ENCODE measurements around the gene STK11.

STK11 gene

DNA sequence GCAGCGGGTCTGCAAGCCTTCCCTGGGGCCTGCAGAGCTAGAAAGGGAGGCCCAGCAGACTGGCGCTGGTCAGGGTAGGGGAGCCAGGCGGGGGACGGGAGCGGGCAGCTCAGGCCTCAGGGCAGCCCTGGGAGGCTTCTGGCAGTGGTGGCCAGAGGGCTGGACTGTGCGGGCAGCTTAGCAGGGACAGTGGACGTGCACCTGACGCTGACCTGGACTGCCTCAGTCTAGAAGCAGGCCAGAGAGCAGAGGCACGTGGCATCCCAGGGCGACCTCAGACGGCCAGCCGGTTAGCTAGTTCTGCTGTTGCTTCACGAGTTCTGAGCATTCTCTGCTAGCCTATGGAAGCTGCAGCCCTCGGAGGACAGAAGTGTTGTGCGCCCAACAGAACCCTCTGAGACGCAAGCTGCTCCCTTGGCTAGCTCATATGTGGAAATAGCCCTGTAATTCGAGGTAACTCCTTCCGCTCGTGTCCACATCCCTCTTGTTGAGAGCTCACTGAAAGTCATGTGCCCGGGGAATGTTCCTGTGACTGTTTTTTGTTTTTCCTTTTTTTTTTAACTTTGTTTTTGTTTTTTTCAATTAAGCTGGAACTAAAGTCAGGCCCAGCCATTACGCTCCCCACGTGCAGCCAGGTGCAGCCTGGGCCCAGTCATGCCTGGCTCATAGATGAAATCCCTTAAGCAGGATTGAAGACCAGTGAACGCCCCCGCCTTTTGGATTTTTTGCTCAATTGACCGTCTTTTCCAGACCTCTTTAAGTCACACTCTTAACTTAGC lies 67.9 kb downstream of the STK11 start:
- DNase-seq (ENCODE audit: low read depth) = peak; percentile 46
- H3K4me3 ChIP-seq (ENCODE audit: control insufficient read depth, low read depth, low read length) = no peak overlapping the region
- TF ChIP-seq, protein P1, sequence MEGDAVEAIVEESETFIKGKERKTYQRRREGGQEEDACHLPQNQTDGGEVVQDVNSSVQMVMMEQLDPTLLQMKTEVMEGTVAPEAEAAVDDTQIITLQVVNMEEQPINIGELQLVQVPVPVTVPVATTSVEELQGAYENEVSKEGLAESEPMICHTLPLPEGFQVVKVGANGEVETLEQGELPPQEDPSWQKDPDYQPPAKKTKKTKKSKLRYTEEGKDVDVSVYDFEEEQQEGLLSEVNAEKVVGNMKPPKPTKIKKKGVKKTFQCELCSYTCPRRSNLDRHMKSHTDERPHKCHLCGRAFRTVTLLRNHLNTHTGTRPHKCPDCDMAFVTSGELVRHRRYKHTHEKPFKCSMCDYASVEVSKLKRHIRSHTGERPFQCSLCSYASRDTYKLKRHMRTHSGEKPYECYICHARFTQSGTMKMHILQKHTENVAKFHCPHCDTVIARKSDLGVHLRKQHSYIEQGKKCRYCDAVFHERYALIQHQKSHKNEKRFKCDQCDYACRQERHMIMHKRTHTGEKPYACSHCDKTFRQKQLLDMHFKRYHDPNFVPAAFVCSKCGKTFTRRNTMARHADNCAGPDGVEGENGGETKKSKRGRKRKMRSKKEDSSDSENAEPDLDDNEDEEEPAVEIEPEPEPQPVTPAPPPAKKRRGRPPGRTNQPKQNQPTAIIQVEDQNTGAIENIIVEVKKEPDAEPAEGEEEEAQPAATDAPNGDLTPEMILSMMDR (conservative IDR thresholded peaks at IDR 0.05; ENCODE audit: control insufficient read depth, insufficient read depth, low read depth, low read length) = no peak

DNA sequence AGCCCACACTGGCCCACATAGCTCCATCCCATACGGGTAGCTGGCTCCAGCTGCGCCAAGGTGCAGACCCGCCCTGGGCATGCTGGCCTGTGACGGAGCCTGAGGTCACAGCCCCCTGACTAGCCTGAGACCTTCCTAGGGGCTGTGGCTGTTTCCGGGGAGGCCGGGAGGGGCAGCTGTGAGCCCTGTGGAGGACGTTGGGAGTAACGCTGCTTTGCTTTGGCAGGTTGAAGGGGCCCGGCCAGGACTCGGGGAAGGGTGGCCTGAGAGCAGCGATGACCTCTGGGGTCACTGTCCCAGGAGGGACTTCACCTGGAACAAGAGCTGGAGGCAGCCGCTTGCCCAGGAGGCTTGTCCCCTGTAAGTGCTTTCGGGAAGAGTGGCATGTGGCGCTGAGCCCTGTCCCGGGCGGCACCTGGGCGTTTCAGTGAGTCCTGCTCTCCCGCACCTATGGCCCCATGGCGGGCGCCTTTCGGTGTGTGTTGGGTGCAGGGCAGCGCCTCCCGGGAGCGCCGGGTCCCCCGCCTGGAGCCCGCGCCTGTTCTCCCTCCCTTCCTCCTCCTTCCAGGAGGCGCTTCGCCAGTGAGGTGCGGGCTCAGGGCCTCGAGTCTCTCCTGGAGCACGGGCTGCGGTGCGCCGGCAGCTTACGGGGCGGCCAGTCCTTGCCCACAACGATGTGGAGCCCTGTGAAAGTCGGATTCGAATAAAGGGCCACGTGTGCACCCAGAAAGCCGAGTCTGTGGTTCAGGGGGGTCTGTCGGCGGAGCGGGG lies 68.7 kb downstream of the STK11 start:
- peak overlapping the region; percentile 25 for H3K4me3 ChIP-seq (ENCODE audit: control insufficient read depth, low read depth, low read length)
- TF ChIP-seq, protein P1 (conservative IDR thresholded peaks at IDR 0.05; ENCODE audit: control insufficient read depth, insufficient read depth, low read depth, low read length) = no peak
- DNase-seq (ENCODE audit: low read depth) = no peak

DNA sequence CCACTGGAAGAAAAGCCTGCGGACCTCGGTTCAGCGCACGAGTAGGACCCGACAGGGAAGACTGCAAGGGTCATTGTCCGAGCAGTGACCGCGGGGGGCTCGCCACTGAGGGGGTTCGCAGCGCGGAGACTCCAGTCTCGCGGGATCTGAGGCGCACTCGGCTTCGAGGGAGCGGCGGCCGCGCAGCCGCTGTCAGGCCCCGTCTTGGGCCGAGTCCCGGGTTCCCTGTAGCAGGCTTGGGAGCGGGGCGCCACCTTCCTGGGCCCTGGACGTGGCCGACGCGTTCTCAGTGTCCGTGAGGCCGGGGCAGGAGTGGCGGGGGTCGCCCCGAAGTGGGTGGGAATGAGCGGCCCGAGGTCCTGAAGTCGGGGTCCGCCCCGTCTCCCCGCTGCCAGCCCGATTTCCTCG lies 69.3 kb downstream of the STK11 start:
- no peak for DNase-seq (ENCODE audit: low read depth)
- TF ChIP-seq, protein P1 (conservative IDR thresholded peaks at IDR 0.05; ENCODE audit: control insufficient read depth, insufficient read depth, low read depth, low read length) = no peak
- H3K4me3 ChIP-seq (ENCODE audit: control insufficient read depth, low read depth, low read length) = peak overlapping the region; percentile 25

DNA sequence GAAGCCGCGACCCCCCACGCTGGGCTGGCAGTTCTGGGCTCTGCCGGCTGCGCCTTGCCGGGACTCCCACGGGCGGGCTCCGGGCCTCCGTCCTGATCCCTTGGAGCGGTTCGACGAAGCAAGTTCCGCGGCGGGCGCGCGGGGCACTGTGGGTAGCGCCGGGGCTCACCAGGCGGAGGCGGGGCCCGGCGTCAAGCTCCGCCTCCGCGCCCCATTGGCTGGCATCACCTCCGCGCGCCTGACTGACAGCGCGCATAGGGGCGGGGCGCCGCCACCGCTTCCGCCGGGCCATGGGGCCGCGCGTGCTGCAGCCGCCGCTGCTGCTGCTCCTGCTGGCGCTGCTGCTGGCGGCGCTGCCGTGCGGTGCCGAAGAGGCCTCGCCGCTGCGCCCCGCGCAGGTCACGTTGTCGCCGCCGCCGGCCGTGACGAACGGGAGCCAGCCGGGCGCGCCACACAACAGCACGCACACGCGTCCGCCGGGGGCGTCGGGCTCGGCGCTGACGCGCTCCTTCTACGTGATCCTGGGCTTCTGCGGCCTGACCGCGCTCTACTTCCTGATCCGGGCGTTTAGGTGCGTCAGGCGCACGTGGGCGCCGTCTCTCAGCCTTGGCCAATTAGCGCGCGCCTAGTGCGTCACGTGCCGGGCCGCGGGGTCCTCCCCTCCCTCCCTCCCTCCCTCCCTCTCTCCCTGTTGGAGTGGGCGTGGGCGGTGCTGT lies 69.8 kb downstream of the STK11 start, which contains the start of gene FAM174C:
Gene FAM174C (plus strand): TSS at position 271 of the 716 bp plus-strand sequence. CDS start 20 bp downstream, at position 291.
- peak within 1 kb of the TSS; percentile 60 for H3K4me3 ChIP-seq (ENCODE audit: control insufficient read depth, low read depth, low read length)
- DNase-seq (ENCODE audit: low read depth) = peak; percentile 97
- TF ChIP-seq, protein P1 (conservative IDR thresholded peaks at IDR 0.05; ENCODE audit: control insufficient read depth, insufficient read depth, low read depth, low read length) = no peak

DNA sequence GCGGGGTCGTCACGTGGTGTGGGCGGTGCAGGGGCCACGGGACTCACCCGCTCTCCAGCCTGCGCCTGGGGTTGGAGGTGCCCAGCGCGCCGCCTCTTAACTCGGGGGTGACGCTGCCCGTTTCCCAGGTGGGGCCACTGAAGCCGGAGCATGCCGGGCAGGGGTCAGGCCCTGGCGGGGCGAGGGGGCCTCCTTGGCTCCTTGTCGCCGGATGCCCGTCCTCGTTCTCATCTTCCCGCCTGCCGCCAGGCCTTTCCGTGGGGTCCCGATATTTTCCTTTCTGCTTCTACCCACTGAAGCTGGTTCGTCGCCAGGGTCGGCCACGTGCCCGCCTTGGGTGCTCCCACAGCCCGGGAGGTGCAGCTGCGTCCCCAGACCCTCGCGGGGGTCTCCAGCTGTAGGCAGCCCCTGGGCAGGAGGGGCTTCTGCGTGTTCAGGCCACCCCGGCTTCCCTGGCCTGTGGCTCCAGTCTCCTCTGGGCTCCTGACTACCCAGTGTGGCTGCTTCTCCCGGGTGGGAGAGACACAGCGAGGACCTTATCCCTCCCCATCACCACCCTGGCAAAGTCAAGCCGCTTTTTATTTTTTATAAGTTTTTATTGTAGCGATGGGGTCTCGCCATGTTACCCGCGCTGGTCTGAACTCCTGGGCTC lies 70.5 kb downstream of the STK11 start:
- H3K4me3 ChIP-seq (ENCODE audit: control insufficient read depth, low read depth, low read length) = peak overlapping the region; percentile 60
- DNase-seq (ENCODE audit: low read depth) = no peak
- TF ChIP-seq, protein P1 (conservative IDR thresholded peaks at IDR 0.05; ENCODE audit: control insufficient read depth, insufficient read depth, low read depth, low read length) = no peak

DNA sequence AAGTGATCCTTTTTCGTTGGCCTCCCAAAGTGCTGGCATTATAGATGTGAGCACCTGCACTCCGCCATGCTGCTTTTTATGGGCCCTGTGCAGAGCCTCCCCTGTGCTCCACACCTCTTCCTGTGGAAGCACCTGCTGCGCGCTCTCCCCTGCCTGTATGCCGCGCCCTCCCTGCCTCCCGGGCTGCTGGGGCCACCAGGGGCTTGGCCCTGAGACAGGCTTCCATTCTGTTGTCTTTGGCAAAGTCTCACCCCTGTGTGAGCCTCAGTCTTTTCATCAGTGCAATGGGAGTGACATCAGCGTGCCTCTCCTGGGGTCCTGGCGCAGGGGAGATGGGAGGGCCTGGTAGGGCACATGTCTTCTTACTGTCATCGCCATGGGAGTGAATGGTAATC lies 71.0 kb downstream of the STK11 start:
- TF ChIP-seq, protein P1 (conservative IDR thresholded peaks at IDR 0.05; ENCODE audit: control insufficient read depth, insufficient read depth, low read depth, low read length) = no peak
- H3K4me3 ChIP-seq (ENCODE audit: control insufficient read depth, low read depth, low read length) = peak overlapping the region; percentile 60
- DNase-seq (ENCODE audit: low read depth) = no peak
